Lower leg skin (tissue), 4 donors: ENCODE measurements around the gene SBK3. TPM values are rescaled to one million over a fixed set of nuclear protein-coding genes. Genes with fewer than 3 reads are reported as not detected.

Experiments used
- DNase-seq, 2 donors: peaks; one replicate each; pipeline ENCODE4 v3.0.0-alpha.2; 2019; ENCODE audit warnings: low spot score in 2 of 2
- H3K4me3 ChIP-seq: fragments of 200-600 bp; sonication (generic); 2 replicates; pipeline ENCODE4 v1.5.1; 2017; ENCODE audit warnings: mild to moderate bottlenecking, low read depth; ENCODE audit not compliant: poor library complexity, severe bottlenecking
- POLR2A ChIP-seq, 2 donors: fragments of 450-650 bp; IDR thresholded peaks; one replicate each; pipeline ENCODE4 v1.6.1; 2016 to 2017; ENCODE audit warnings: antibody characterized with exemption in 2 of 2, mild to moderate bottlenecking in 1 of 2, moderate library complexity in 1 of 2
- WGBS, 2 donors: methylation state at CpG; one replicate each; pipeline ENCODE4 v1.1.5; 2018; 5-methylcytosine and 5-hydroxymethylcytosine counted together
- intact Hi-C: fragments of 100-400 bp; cut with DNase I; formaldehyde crosslinking; loops from one replicate; pipeline ENCODE4 v1.15.0; 2023; ENCODE audit warnings: low total_unique reads
- total RNA-seq, 4 donors: library from RNA; depleted of rRNA; stranded (reverse); fragments of >200 nt; gene quantifications; one replicate each; pipeline ENCODE4 v1.1.0, GENCODE V29; 2016
- TF ChIP-seq, protein P1 (sequence below), 3 donors: fragments of 450-650 bp; IDR thresholded peaks; one replicate each; pipeline ENCODE4 v1.5.1; 2016; ENCODE audit warnings: antibody characterized with exemption in 3 of 3, mild to moderate bottlenecking in 3 of 3, moderate library complexity in 2 of 3

Gene SBK3
- total RNA-seq, 4 donors from 2014 or later, result 0.26 TPM; not detected in 3

DNA sequence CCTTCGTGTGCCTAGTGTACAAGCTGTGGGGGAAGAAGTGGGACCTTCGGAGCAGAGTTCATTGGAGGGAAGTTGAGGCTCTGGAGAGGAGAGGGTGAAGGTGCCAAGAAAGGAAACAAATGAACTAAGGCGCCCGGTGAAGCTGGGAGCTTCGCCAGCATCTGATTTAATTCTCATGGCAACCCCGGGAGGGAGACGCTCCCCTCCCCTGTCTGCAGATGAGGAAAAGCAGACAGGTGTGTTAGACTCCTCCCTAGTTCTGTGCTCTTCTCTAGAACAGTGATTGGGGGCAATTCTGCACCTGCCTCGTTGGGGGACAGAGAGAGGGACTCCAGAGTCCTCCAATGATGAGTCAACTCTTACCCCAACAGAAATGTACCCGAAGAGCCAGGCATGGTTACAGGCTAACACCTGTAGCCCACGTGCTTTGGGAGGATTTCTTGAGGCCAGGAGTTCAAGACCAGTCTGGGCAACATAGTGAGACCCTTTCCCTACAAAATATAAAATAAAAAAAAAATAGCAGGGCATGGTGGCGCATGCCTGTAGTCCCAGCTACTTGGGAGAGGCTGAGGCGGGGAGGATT is 52.9 kb downstream of the SBK3 start:
- DNase-seq, result no peak
- intact Hi-C loops, result loop anchor here (10.0 kb wide), 1 partner anchor 348 kb away; the partner anchor contains the start of gene TNNT1
- WGBS, 2 donors, result 39 to 45% methylated on average over 12 of the region's 12 CpGs
- no peak overlapping the region for H3K4me3 ChIP-seq
- TF ChIP-seq, protein P1, sequence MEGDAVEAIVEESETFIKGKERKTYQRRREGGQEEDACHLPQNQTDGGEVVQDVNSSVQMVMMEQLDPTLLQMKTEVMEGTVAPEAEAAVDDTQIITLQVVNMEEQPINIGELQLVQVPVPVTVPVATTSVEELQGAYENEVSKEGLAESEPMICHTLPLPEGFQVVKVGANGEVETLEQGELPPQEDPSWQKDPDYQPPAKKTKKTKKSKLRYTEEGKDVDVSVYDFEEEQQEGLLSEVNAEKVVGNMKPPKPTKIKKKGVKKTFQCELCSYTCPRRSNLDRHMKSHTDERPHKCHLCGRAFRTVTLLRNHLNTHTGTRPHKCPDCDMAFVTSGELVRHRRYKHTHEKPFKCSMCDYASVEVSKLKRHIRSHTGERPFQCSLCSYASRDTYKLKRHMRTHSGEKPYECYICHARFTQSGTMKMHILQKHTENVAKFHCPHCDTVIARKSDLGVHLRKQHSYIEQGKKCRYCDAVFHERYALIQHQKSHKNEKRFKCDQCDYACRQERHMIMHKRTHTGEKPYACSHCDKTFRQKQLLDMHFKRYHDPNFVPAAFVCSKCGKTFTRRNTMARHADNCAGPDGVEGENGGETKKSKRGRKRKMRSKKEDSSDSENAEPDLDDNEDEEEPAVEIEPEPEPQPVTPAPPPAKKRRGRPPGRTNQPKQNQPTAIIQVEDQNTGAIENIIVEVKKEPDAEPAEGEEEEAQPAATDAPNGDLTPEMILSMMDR (IDR thresholded peaks at IDR 0.05), result no peak
- no peak for TF ChIP-seq POLR2A (IDR thresholded peaks at IDR 0.05)

DNA sequence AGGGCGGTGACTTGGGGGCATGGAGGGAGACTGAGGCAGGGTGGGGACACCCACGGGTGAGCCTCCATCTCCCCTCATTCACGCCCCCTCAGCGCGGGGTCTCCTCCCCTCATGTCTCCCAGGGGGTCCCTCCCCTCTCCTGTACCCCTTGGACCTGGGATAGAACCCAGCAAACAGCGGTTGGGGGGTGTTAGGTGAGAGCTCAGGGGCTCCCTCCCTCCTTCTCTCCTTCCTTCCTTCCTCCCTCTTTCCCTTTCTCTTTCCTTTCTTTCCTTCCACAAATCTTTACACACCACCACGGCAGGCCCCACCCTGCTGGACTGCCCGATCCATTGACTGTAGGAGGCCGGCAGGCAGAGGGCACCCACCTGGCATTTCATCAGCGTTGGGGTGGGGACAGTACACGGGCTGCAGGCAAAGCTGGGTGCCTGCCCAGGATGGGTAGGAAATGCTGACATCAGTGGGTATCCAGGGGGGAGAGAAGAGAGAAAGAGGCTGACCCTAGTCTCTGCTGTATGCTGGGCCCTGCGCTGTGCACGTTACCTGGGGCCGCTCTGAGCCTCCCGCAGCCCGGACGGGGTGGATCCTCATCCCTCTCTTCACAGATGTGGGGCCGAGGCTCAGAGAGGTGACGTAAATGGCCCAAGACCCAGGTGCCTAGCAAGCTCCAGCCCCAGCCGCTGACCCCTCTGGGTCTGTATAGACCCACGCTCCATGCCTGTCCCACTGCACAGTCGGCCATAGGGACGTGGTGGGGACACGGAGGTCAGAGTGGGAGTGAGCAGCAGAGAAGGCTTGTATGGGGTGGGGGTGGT is 53.6 kb downstream of the SBK3 start:
- no peak for TF ChIP-seq POLR2A (IDR thresholded peaks at IDR 0.05)
- TF ChIP-seq, protein P1 (IDR thresholded peaks at IDR 0.05), result no peak
- intact Hi-C loops, result loop anchor here (10.0 kb wide), 1 partner anchor 347 kb away; the partner anchor contains the start of gene TNNT1
- no peak for DNase-seq
- 36 to 58% methylated on average over 23 of the region's 24 CpGs for WGBS, 2 donors
- no peak overlapping the region for H3K4me3 ChIP-seq

Other genes starting within 250 kb of the SBK3 start
- under 1 TPM in 1 of 4 donors, not detected in 3; 0.58 TPM for gene TMEM150B, start 220.2 kb downstream of the SBK3 start, total RNA-seq
- gene KMT5C, start 205.7 kb downstream of the SBK3 start, total RNA-seq, result 10 to 100 TPM; 16.5 to 25.4 (median 20.3) TPM
- 1 to 10 TPM in 1 of 4 donors, under 1 TPM in 2, not detected in 1; 0.42 to 1.1 (median 0.49) TPM for gene COX6B2, start 190.8 kb downstream of the SBK3 start, total RNA-seq
- gene GARIN5B, start 182.3 kb downstream of the SBK3 start, total RNA-seq, result not detected
- gene IL11, start 175.1 kb downstream of the SBK3 start, total RNA-seq, result under 1 TPM in 3 of 4 donors, not detected in 1; 0.23 to 0.68 (median 0.46) TPM
- gene TMEM190, start 168.7 kb downstream of the SBK3 start, total RNA-seq, result not detected
- 10 to 100 TPM; 32.2 to 61.6 (median 47.5) TPM for gene TMEM238, start 161.3 kb downstream of the SBK3 start, total RNA-seq
- gene RPL28, start 159.6 kb downstream of the SBK3 start, total RNA-seq, result 100 to 1,000 TPM; 466 to 875 (median 590) TPM
- gene UBE2S, start 137.8 kb downstream of the SBK3 start, total RNA-seq, result 10 to 100 TPM in 1 of 4 donors, 1 to 10 TPM in 3; 6.2 to 14.6 (median 9.2) TPM
- under 1 TPM in 1 of 4 donors, not detected in 3; 0.10 TPM for gene SHISA7, start 102.2 kb downstream of the SBK3 start, total RNA-seq
- gene ISOC2, start 83.9 kb downstream of the SBK3 start, total RNA-seq, result 10 to 100 TPM; 31.0 to 73.1 (median 66.4) TPM
- gene C19orf85, start 80.8 kb downstream of the SBK3 start, total RNA-seq, result not detected
- 10 to 100 TPM in 3 of 4 donors, 1 to 10 TPM in 1; 5.4 to 17.9 (median 12.2) TPM for gene ZNF628, start 68.9 kb downstream of the SBK3 start, total RNA-seq
- gene NAT14, start 60.4 kb downstream of the SBK3 start, total RNA-seq, result 1 to 10 TPM; 2.5 to 5.3 (median 4.1) TPM
- gene SSC5D, start 57.1 kb downstream of the SBK3 start, total RNA-seq, result 1 to 10 TPM in 3 of 4 donors, under 1 TPM in 1; 0.64 to 6.2 (median 3.0) TPM
- gene SBK2, start 8.4 kb downstream of the SBK3 start, total RNA-seq, result not detected
- 1 to 10 TPM; 4.2 to 5.1 (median 4.6) TPM for gene ZNF579, start 35.3 kb upstream of the SBK3 start, total RNA-seq
- gene FIZ1, start 54.0 kb upstream of the SBK3 start, total RNA-seq, result 10 to 100 TPM in 1 of 4 donors, 1 to 10 TPM in 3; 5.9 to 14.3 (median 7.7) TPM
- gene ZNF524, start 54.7 kb upstream of the SBK3 start, total RNA-seq, result 10 to 100 TPM; 58.4 to 88.3 (median 78.3) TPM
- gene ZNF865, start 60.1 kb upstream of the SBK3 start, total RNA-seq, result 10 to 100 TPM in 3 of 4 donors, 1 to 10 TPM in 1; 8.1 to 17.8 (median 12.3) TPM
- 10 to 100 TPM in 2 of 4 donors, 1 to 10 TPM in 2; 5.7 to 10.3 (median 8.3) TPM for gene ZNF784, start 79.0 kb upstream of the SBK3 start, total RNA-seq
- gene ZNF580, start 95.5 kb upstream of the SBK3 start, total RNA-seq, result 10 to 100 TPM; 14.1 to 38.0 (median 22.9) TPM
- 10 to 100 TPM; 20.1 to 27.3 (median 22.8) TPM for gene ZNF581, start 98.1 kb upstream of the SBK3 start, total RNA-seq
- 10 to 100 TPM in 1 of 4 donors, 1 to 10 TPM in 3; 7.9 to 10.4 (median 8.5) TPM for gene CCDC106, start 102.7 kb upstream of the SBK3 start, total RNA-seq
- gene U2AF2, start 109.5 kb upstream of the SBK3 start, total RNA-seq, result 100 to 1,000 TPM in 3 of 4 donors, 10 to 100 TPM in 1; 78.8 to 149 (median 106) TPM
- 100 to 1,000 TPM in 3 of 4 donors, 10 to 100 TPM in 1; 81.2 to 189 (median 120) TPM for gene EPN1, start 129.7 kb upstream of the SBK3 start, total RNA-seq
- gene NLRP9, start 192.9 kb upstream of the SBK3 start, total RNA-seq, result not detected
- not detected for gene RFPL4A, start 213.6 kb upstream of the SBK3 start, total RNA-seq
- not detected for gene RFPL4AL1, start 223.6 kb upstream of the SBK3 start, total RNA-seq